Omental fat pad (tissue), 4 donors: ENCODE results near the gene RRP15. TPM values are rescaled to one million over a fixed set of nuclear protein-coding genes. Genes with fewer than 3 reads are reported as not detected.

Experiments used
- ATAC-seq: fragments of 150-250 bp; one replicate; pipeline ENCODE4 v1.9.1; 2016; ENCODE audit warnings: mild to moderate bottlenecking, moderate library complexity; ENCODE audit not compliant: low FRiP score
- DNase-seq: peaks from one replicate; pipeline ENCODE4 v3.0.0-alpha.2; 2019; ENCODE audit warnings: low spot score
- total RNA-seq, 4 donors: library from RNA; depleted of rRNA; stranded (reverse); fragments of >200 nt; gene quantifications; one replicate each; pipeline ENCODE4 v1.1.0, GENCODE V29; 2016
- TF ChIP-seq, protein P1 (sequence below), 3 donors: fragments of 450-650 bp; IDR thresholded peaks; one replicate each; pipeline ENCODE4 v1.5.1; 2016 to 2017; ENCODE audit warnings: antibody characterized with exemption in 3 of 3, mild to moderate bottlenecking in 3 of 3, moderate library complexity in 2 of 3

The RRP15 gene
- total RNA-seq, 4 donors from 2014 or later: 4.6 to 22.7 (median 5.3) TPM

DNA sequence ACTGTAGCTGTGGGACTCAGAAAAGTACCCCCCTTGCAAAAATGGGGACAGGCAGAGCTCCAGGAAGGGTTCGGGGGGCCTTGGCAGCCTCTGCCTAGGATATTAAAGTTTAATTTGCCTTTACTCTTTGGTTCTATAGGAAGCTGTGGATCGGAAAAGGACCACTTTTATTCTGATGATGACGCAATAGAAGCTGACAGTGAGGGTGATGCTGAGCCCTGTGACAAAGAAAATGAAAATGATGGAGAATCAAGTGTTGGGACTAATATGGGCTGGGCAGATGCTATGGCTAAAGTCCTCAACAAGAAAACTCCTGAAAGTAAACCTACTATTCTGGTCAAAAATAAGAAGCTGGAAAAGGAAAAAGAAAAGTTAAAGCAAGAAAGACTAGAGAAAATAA is 17.1 kb downstream of the RRP15 start:
- no peak for ATAC-seq

DNA sequence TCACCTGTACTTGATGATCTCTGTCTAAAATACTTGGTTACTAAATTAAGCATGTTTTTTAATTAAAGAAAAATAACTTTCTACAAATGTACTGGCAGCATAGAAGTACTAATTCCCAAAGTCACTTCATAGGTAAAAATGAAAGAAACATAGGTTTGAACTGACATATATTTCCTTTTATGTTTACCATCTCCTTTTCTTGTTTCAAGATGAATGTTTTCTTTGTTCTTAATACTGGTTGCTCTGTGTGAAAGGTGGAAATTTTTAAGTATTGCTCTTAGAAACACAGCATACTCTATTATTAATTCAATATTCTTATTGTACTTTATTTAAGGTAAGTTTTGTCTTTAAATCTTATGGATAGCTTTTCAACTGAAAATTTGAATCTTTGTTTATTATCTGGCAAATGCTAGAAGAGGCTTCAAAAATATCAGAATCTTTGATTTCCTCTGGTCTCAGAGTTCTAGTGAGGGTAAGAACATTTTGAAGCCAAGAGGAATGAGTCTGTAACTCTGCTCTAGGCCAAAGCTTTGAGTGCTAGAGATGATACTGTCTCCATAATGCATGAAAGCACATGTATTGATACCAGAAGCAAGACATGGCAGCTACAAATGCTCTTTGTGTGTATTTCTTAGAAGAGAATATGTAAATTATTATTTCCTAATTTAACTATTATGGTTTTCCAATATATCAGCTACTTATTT is 18.2 kb downstream of the RRP15 start:
- ATAC-seq (no peak), DNase-seq (no peak)
- TF ChIP-seq, protein P1, sequence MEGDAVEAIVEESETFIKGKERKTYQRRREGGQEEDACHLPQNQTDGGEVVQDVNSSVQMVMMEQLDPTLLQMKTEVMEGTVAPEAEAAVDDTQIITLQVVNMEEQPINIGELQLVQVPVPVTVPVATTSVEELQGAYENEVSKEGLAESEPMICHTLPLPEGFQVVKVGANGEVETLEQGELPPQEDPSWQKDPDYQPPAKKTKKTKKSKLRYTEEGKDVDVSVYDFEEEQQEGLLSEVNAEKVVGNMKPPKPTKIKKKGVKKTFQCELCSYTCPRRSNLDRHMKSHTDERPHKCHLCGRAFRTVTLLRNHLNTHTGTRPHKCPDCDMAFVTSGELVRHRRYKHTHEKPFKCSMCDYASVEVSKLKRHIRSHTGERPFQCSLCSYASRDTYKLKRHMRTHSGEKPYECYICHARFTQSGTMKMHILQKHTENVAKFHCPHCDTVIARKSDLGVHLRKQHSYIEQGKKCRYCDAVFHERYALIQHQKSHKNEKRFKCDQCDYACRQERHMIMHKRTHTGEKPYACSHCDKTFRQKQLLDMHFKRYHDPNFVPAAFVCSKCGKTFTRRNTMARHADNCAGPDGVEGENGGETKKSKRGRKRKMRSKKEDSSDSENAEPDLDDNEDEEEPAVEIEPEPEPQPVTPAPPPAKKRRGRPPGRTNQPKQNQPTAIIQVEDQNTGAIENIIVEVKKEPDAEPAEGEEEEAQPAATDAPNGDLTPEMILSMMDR (IDR thresholded peaks at IDR 0.05): no peak

More for the DNA sequence above, 17.1 kb downstream of the RRP15 start:
- no peak for DNase-seq
- TF ChIP-seq, protein P1 (IDR thresholded peaks at IDR 0.05): no peak

DNA sequence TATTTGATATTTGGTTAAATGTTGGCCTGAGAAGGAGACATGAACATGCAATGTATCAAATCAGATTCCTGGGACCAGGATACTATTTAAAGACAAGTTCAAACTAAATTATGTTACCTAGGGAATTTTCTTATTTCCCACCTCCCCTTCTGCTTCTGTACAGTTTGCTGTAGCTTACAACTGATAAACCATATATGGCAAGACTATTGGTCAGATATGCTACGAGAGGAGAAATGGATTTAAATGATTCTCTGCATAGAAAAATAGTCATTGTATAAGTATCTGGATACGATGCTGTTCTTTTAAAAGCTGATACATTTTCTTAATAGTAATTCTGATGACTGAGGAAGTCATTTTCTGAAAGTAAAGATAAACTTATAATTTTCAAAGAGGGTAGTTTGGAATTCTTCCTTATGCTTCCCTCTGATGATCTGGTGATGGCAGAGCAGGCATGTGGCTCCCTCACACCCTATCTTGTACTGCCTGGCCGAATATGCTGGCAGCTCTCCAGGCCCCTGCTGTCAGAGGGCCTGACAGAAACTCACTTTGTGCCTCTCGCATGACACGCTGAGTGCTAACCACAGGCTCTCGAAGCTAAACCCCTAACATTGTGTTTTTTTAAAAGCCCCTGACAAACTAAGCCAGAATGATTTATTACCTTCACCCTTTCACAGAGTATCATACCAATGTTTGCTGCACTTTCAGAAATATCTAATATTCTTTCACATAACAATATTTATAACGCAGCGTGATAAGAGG is 19.4 kb downstream of the RRP15 start:
- DNase-seq (no peak), ATAC-seq (no peak)
- TF ChIP-seq, protein P1 (IDR thresholded peaks at IDR 0.05): no peak

DNA sequence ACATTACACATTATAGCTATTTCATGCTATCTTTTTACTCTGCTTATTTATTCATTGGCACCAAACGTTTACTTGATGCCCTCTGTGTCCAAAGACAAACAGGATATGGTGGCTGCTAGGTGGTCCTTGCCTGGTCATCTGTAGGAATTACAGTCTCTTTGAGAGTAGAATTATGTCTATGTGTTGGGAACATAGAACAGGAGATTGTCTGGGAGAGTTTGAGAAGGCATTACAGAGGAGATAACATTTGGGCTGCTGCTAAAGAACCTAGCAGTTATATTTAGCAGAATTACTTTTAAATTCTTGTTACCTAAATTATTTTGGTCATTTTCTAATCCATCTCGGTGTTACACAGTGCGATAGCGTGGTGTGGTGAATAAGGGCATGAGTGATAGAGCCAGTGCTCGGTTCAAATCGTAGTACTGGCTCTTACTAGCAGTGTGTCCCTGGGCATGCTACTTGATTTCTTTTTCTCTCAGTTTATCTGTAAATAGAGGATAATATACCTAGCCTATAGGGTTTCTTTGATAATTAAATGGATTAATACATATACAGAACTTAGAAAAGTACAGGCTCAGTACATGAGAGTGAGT is 20.5 kb downstream of the RRP15 start:
- no peak for DNase-seq
- ATAC-seq: no peak
- TF ChIP-seq, protein P1 (IDR thresholded peaks at IDR 0.05): no peak

DNA sequence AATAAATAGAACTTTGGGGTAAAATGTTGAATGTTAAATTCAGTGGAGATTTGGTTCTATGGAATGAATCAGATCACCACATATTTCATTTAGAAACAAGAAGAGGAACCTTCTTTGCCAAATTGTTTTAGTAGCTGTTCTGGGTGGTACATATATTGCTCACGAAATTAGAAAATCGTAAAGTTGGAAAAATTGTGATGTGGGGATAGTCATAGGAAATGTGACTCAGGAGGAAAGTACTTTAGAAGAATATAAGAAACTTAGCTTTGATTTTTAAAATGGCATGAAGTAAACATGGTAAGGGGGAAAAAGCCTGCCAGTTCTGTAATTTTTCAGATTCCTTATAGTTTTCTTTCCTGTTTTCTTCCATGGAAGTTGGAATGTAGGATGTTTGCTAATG is 27.4 kb downstream of the RRP15 start:
- DNase-seq (no peak), ATAC-seq (no peak)
- TF ChIP-seq, protein P1 (IDR thresholded peaks at IDR 0.05): no peak

DNA sequence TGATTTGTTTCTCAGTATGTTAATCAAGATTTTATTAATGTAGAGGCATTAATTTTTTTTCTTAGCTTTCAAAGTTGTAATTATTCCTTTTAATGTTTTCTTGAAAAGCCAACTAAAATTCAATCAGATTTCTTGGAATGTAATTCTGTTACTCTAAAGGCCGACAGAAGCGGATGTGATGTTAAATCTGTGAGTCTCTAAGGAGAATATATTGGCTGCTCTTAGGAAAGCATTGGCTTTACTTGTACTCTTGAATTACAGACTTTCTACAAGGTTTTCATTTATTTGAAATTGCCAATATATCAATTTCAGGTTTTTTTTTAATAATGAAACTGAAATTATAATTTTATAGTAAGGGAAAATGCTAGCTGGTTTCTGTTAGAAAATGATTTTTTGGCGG is 29.2 kb downstream of the RRP15 start:
- TF ChIP-seq, protein P1 (IDR thresholded peaks at IDR 0.05): no peak
- DNase-seq (no peak), ATAC-seq (no peak)
